Tibial nerve (tissue), 4 donors: ENCODE data around the gene GRID1. TPM values are rescaled to one million over a fixed set of nuclear protein-coding genes. Genes with fewer than 3 reads are reported as not detected.
A peak's percentile ranks its signal among the peaks of the same experiment; 100 is the strongest.

Source experiments
- DNase-seq, 2 donors: peaks; one replicate each; pipeline ENCODE4 v3.0.0-alpha.2; 2019; ENCODE audit warnings: low spot score in 2 of 2
- H3K27ac ChIP-seq, 4 donors: fragments of 200-600 bp; sonication (generic) in 3 of 4; one replicate each; pipeline ENCODE4 v1.5.1; 2017 to 2019; ENCODE audit warnings: mild to moderate bottlenecking in 1 of 4
- H3K27me3 ChIP-seq, 2 donors: fragments of 200-600 bp; sonication (generic) in 1 of 2; one replicate each; pipeline versions ENCODE4 v1.5.1 to v1.6.0; 2017 to 2019
- H3K36me3 ChIP-seq, 3 donors: fragments of 200-600 bp; sonication (generic); one replicate each; pipeline ENCODE4 v1.5.1; 2018 to 2019
- H3K4me1 ChIP-seq, 4 donors: fragments of 200-600 bp; sonication (generic) in 3 of 4; one replicate each; pipeline ENCODE4 v1.5.1; 2017 to 2019
- H3K4me3 ChIP-seq, 4 donors: fragments of 200-600 bp; sonication (generic) in 3 of 4; one replicate each; pipeline ENCODE4 v1.5.1; 2017 to 2019; ENCODE audit warnings: mild to moderate bottlenecking in 1 of 4, moderate library complexity in 1 of 4
- H3K9me3 ChIP-seq, 4 donors: fragments of 200-600 bp; sonication (generic) in 3 of 4; one replicate each; pipeline ENCODE4 v1.5.1; 2017 to 2019
- CTCF ChIP-seq, 5 experiments: fragments of 200-600 bp in 3 of 5; fragments of 450-650 bp in 2 of 5; sonication (generic) in 3 of 5; IDR thresholded peaks; one replicate each; pipeline ENCODE4 v1.5.1; 2016 to 2019; ENCODE audit warnings: antibody characterized with exemption in 5 of 5, mild to moderate bottlenecking in 3 of 5, moderate library complexity in 2 of 5
- EP300 ChIP-seq, 2 donors: sonication (generic); formaldehyde crosslinking; IDR thresholded peaks; one replicate each; pipeline ENCODE4 v1.6.1; 2017; ENCODE audit warnings: antibody characterized with exemption in 2 of 2, mild to moderate bottlenecking in 1 of 2
- POLR2A ChIP-seq, 2 donors: fragments of 450-650 bp; IDR thresholded peaks; one replicate each; pipeline ENCODE4 v1.6.1; 2017; ENCODE audit warnings: antibody characterized with exemption in 2 of 2, mild to moderate bottlenecking in 2 of 2, moderate library complexity in 2 of 2
- WGBS, 2 donors: methylation state at CpG; one replicate each; pipeline ENCODE4 v1.1.5; 2018; 5-methylcytosine and 5-hydroxymethylcytosine counted together
- total RNA-seq, 4 donors: library from RNA; depleted of rRNA; stranded (reverse); fragments of >200 nt; gene quantifications; one replicate each; pipeline ENCODE4 v1.1.0, GENCODE V29; 2016

The GRID1 gene
- total RNA-seq, 4 donors from 2014 or later = 7.7 to 16.3 (median 10.5) TPM

GRCh38 chr10:86373828-86374227 is 7.2 kb upstream of the GRID1 start:
- H3K27ac ChIP-seq = no peak overlapping the region
- whole genome bisulfite sequencing, 2 donors = 67 to 68% methylated on average over 7 of the region's 7 CpGs
- no peaks in the 10 kb centered on the region for H3K9me3 ChIP-seq
- H3K4me3 ChIP-seq = no peak overlapping the region
- peaks cover 0 to 31% of the 10 kb centered on the region in 2 donors for H3K27me3 ChIP-seq
- DNase-seq = no peak
- H3K36me3 ChIP-seq = no peaks in the 10 kb centered on the region
- H3K4me1 ChIP-seq = peaks cover 0 to 18% (median 2%) of the 10 kb centered on the region in 4 donors
- TF ChIP-seq CTCF (IDR thresholded peaks at IDR 0.05) (no peak), POLR2A (IDR thresholded peaks at IDR 0.05) (no peak), EP300 (IDR thresholded peaks at IDR 0.05) (no peak)

DNA sequence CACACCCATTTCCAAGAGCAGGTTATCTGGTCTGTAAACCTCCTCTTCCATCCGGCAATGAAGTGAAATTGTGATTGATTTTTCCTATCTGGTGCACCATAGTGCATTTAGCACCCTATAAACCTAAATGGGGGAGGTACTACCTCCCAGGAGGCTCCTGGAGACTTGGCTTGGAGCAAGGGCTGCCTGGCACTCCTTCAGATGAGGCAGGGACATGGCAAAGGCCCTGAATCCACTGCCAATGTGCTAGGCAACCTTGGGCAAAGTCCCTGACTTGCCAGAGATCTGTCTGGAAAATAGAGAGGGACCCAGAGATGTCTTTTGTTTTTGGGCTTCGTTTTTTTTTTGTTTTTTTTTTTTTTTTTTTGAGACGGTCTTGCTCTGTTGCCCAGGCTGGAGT is 6.7 kb upstream of the GRID1 start:
- Histone ChIP-seq H3K9me3 (no peaks in the 10 kb centered on the region), H3K36me3 (no peaks in the 10 kb centered on the region), H3K27ac (no peak overlapping the region), H3K27me3 (peaks cover 0 to 31% of the 10 kb centered on the region in 2 donors), H3K4me3 (no peak overlapping the region), H3K4me1 (peaks cover 0 to 18% (median 2%) of the 10 kb centered on the region in 4 donors)
- no peak for DNase-seq
- 81 to 90% methylated on average over 3 of the region's 3 CpGs for WGBS, 2 donors
- TF ChIP-seq CTCF (IDR thresholded peaks at IDR 0.05) = no peak
- no peak for TF ChIP-seq POLR2A (IDR thresholded peaks at IDR 0.05)

DNA sequence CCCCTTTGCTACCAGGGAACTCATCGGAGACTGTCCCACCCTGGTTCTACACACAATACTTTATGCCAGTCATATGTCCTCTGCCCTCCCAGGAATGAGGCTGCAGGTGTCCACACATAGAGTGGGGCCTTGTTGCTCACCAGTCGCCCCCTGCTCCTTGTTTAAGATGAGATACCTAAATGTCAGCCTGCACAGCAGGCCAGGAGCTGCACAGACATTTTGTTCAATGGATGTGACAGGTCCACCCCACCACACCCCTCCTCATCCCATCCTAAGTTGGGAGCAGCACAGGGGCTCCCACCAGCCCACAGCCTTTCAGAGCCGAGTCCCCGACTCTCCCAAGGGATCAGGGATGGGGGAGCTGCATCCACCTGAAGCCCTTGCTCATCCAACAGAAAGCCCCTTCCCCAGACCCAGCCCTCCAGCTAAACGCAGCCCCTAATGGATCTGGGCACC is 6.2 kb upstream of the GRID1 start:
- peak in 1 of 2 donors; percentile 1 for DNase-seq
- H3K27ac ChIP-seq = no peak overlapping the region
- 87 to 91% methylated on average over 5 of the region's 5 CpGs for WGBS, 2 donors
- peaks cover 0 to 20% (median 2%) of the 10 kb centered on the region in 4 donors for H3K4me1 ChIP-seq
- H3K9me3 ChIP-seq = no peaks in the 10 kb centered on the region
- TF ChIP-seq POLR2A (IDR thresholded peaks at IDR 0.05) (no peak), CTCF (IDR thresholded peaks at IDR 0.05) (no peak), EP300 (IDR thresholded peaks at IDR 0.05) (no peak)
- no peaks in the 10 kb centered on the region for H3K36me3 ChIP-seq
- H3K27me3 ChIP-seq = peaks cover 0 to 31% of the 10 kb centered on the region in 2 donors
- H3K4me3 ChIP-seq = no peak overlapping the region

DNA sequence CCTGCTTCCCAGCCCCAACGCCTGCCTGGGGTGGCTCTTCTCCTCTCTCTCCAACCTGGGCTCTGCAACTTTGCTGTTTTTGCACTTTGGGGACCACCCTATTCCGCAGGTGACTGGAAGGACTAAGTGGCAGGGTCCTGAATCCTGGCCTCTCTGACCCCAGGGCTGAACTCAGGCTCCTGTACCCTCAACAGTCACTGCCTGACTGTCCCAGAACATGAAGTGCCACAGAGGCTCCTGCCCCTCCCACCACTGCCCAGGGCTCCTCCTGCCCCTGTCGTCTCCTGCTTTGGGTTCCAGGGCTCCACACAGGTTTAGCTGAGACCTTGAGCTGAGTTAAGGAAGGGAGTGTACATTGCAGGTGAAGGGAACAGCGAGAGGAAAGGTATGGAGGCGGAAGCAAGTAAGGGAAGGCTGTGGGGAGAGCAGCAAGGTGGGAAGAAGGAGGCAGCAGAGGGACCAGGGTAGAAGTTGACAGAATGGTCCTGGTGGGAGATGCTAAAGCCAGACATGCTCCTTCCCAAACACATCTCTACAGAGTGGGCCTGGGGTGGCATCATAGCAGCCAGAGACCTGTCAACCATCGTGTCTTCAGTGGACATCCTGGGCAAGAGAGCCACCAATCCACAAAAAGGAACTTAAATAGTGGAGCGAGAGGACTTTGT is 5.7 kb upstream of the GRID1 start:
- TF ChIP-seq CTCF (IDR thresholded peaks at IDR 0.05) (no peak), EP300 (IDR thresholded peaks at IDR 0.05) (no peak), POLR2A (IDR thresholded peaks at IDR 0.05) (no peak)
- Histone ChIP-seq H3K27me3 (peaks cover 0 to 33% of the 10 kb centered on the region in 2 donors), H3K27ac (no peak overlapping the region), H3K4me1 (peaks cover 0 to 22% (median 3%) of the 10 kb centered on the region in 4 donors), H3K9me3 (no peaks in the 10 kb centered on the region), H3K4me3 (no peak overlapping the region), H3K36me3 (no peaks in the 10 kb centered on the region)
- DNase-seq = no peak
- 75 to 76% methylated on average over 7 of the region's 7 CpGs for WGBS, 2 donors

DNA sequence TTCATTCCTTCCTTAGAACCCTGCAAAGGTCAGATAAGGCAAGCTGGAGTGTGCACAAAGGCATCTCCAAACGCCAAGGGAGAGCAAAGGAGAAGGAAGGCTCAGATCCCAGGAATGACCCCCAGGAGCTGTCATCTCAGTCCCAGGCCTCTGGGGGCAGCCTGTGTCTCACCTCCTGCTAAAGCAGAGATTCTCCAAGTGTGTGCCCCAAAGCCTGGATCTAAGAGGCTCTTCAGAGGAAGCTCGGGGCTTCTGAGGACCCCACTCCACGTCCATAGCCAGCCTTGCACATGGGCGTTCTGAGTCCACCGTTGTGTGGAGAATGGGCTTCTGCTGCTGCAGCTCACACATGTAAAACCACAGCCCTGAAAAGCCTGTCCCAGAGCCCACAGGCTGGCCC is 5.1 kb upstream of the GRID1 start:
- no peak for DNase-seq

More for the DNA sequence above, 5.1 kb upstream of the GRID1 start:
- H3K4me3 ChIP-seq = no peak overlapping the region
- no peak overlapping the region for H3K27ac ChIP-seq
- no peaks in the 10 kb centered on the region for H3K9me3 ChIP-seq
- WGBS, 2 donors = 71 to 87% methylated on average over 5 of the region's 5 CpGs
- peaks cover 0 to 35% of the 10 kb centered on the region in 2 donors for H3K27me3 ChIP-seq
- TF ChIP-seq EP300 (IDR thresholded peaks at IDR 0.05) = no peak
- no peak for TF ChIP-seq POLR2A (IDR thresholded peaks at IDR 0.05)
- no peak for TF ChIP-seq CTCF (IDR thresholded peaks at IDR 0.05)
- H3K36me3 ChIP-seq = no peaks in the 10 kb centered on the region
- peaks cover 0 to 22% (median 3%) of the 10 kb centered on the region in 4 donors for H3K4me1 ChIP-seq
